HEK293 (cell line): Measurements from ENCODE around the gene PIK3R6.

Experiments
- CTCF ChIA-PET: fragments of 350-600 bp; formaldehyde crosslinking; extraction: SDS; loops from one replicate; lab custom pipeline; 2021; ENCODE audit warnings: antibody characterized with exemption; lab: Yijun Ruan, JAX
- POLR2A ChIA-PET: fragments of 300-600 bp; formaldehyde crosslinking; extraction: SDS; loops from one replicate; lab custom pipeline; 2020; ENCODE audit warnings: antibody characterized with exemption, inconsistent platforms; lab: Yijun Ruan, JAX
- H3K27ac ChIP-seq: fragments of 200-500 bp; sonication (Bioruptor generic); 2 replicates; pipeline ENCODE4 v1.5.1; 2014; ENCODE audit warnings: low read depth, low read length, control low read depth, inconsistent platforms; ENCODE audit errors: extremely low read depth
- H3K36me3 ChIP-seq, 2 experiments: fragments of 200-500 bp in 1 of 2; sonication (Bioruptor generic) in 1 of 2; 1 replicate in 1 of 2; 2 replicates in 1 of 2; pipeline ENCODE4 v1.5.1; 2014 to 2017; ENCODE audit warnings: inconsistent platforms in 2 of 2, low read length in 2 of 2; ENCODE audit not compliant: control insufficient read depth in 2 of 2, insufficient read depth in 1 of 2
- H3K4me1 ChIP-seq: fragments of 200-500 bp; sonication (Bioruptor generic); 2 replicates; pipeline ENCODE4 v1.5.1; 2014; ENCODE audit warnings: mild to moderate bottlenecking, low read length, inconsistent platforms; ENCODE audit not compliant: control insufficient read depth, insufficient read depth
- H3K4me3 ChIP-seq: 2 replicates; pipeline ENCODE4 v1.5.1; 2011; ENCODE audit warnings: low read depth, mild to moderate bottlenecking, control low read depth, low read length, moderate library complexity
- H3K9me3 ChIP-seq: fragments of 200-500 bp; sonication (Bioruptor generic); 2 replicates; pipeline ENCODE4 v1.5.1; 2014; ENCODE audit warnings: low read depth, low read length, inconsistent platforms; ENCODE audit not compliant: control insufficient read depth, insufficient read depth
- YY1 ChIP-seq: fragments of 450-650 bp; formaldehyde crosslinking; IDR thresholded peaks from 2 replicates; pipeline ENCODE4 v1.5.1; 2018; ENCODE audit warnings: missing biosample characterization, missing genetic modification characterization
- ZFHX2 ChIP-seq: fragments of 450-650 bp; formaldehyde crosslinking; conservative IDR thresholded peaks from 2 replicates; pipeline ENCODE4 v1.5.1; 2016; ENCODE audit warnings: missing biosample characterization, missing genetic modification characterization
- ZNF121 ChIP-seq: fragments of 450-650 bp; formaldehyde crosslinking; IDR thresholded peaks from 2 replicates; pipeline ENCODE4 v1.5.1; 2016; ENCODE audit warnings: missing biosample characterization, missing genetic modification characterization
- ZNF510 ChIP-seq: fragments of 450-650 bp; formaldehyde crosslinking; IDR thresholded peaks from 2 replicates; pipeline ENCODE4 v1.5.1; 2018; ENCODE audit warnings: mild to moderate bottlenecking, missing genetic modification characterization, missing biosample characterization; ENCODE audit not compliant: insufficient replicate concordance
- ZNF514 ChIP-seq: fragments of 450-650 bp; formaldehyde crosslinking; IDR thresholded peaks from 2 replicates; pipeline ENCODE4 v1.5.1; 2016; ENCODE audit warnings: missing biosample characterization, missing genetic modification characterization
- ZNF544 ChIP-seq: fragments of 450-650 bp; formaldehyde crosslinking; IDR thresholded peaks from 2 replicates; pipeline ENCODE4 v1.5.0; 2017; ENCODE audit warnings: missing biosample characterization, missing genetic modification characterization
- ZNF560 ChIP-seq: fragments of 450-650 bp; formaldehyde crosslinking; IDR thresholded peaks from 2 replicates; pipeline ENCODE4 v1.5.1; 2017; ENCODE audit warnings: missing biosample characterization, missing genetic modification characterization, borderline replicate concordance
- ZNF585B ChIP-seq: fragments of 450-650 bp; formaldehyde crosslinking; IDR thresholded peaks from 2 replicates; pipeline ENCODE4 v1.5.1; 2016; ENCODE audit warnings: missing biosample characterization, missing genetic modification characterization
- ZNF791 ChIP-seq: fragments of 450-650 bp; formaldehyde crosslinking; IDR thresholded peaks from 2 replicates; pipeline ENCODE4 v1.5.1; 2016; ENCODE audit warnings: missing biosample characterization, missing genetic modification characterization
- ZSCAN16 ChIP-seq: fragments of 450-650 bp; formaldehyde crosslinking; IDR thresholded peaks from 2 replicates; pipeline ENCODE4 v1.5.1; 2016; ENCODE audit warnings: missing biosample characterization, missing genetic modification characterization
- TF ChIP-seq, protein P1 (sequence below): fragments of 450-650 bp; formaldehyde crosslinking; IDR thresholded peaks from 2 replicates; pipeline ENCODE4 v1.5.1; 2016; ENCODE audit warnings: missing biosample characterization, missing genetic modification characterization, borderline replicate concordance
- TF ChIP-seq, protein P2 (sequence below): fragments of 450-650 bp; formaldehyde crosslinking; IDR thresholded peaks from 2 replicates; pipeline ENCODE4 v1.5.1; 2016; ENCODE audit warnings: missing biosample characterization, missing genetic modification characterization
- TF ChIP-seq, protein P3 (sequence below): fragments of 450-650 bp; IDR thresholded peaks from 2 replicates; pipeline ENCODE4 v1.5.1; 2018; ENCODE audit warnings: missing biosample characterization, mild to moderate bottlenecking, missing genetic modification characterization
- TF ChIP-seq, protein P4 (sequence below): fragments of 450-650 bp; formaldehyde crosslinking; optimal IDR thresholded peaks from 2 replicates; pipeline ENCODE3; 2016; ENCODE audit warnings: missing biosample characterization, mild to moderate bottlenecking, missing genetic modification characterization

Gene PIK3R6

DNA sequence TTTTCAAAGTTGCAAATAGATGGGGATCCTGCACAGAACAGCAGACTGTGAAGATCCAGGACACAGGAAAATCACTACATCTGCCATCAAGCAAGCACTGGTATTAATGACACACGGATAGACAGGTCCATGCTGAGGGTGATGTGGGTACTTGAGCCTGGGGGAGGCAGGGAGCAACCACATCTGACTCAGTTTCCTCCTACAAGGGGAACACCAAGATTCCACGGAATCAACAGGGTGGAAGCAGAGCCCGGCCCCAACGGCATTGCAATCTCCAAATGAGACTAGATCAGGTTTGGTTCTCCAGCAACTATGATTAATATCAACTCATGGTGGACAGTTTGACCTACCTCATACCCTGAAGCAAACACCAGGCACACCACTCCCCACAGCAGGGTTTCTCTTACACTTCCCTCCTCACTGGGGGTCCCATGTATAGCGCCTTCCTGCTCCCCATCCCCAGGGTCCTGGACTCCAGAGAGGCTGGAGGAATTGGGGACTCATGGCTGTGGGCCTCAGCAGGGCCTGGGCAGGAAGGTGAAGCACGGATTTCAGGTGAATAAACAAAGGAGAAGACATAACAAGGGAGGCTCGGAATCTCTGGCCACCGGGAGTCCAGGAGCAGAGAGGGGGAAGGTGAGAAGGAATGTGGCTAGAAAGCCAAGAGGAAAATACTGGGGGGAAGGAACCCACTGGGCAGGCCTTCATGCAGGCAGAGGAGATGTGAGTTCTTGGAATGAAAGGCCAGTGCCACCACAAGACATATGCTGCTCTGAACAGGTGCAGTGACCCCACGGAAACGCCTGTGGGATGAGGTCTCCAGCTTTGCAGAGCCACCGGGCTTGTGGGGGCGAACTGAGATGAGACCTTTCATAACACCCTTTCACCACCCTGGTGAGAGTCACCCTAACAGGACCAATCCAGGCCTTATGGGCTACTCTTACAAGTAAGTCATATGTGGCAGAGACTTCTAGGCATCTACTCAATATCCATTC, 29.5 kb upstream of the PIK3R6 start:
- H3K4me1 ChIP-seq = no peaks in the 10 kb centered on the region
- no peaks in the 10 kb centered on the region for H3K36me3 ChIP-seq
- CTCF ChIA-PET = interaction anchor here (1.2 to 2.5 kb wide), 3 partner anchors 26 to 92 kb away, joined by 6 to 11 read pairs (median 11); no protein-coding TSS in a partner anchor
- POLR2A ChIA-PET = no interaction called here
- TF ChIP-seq ZNF585B (tag by site-specific recombination) (no peak), ZNF121 (tag by site-specific recombination) (no peak), YY1 (tag by site-specific recombination) (no peak), ZNF791 (tag by site-specific recombination) (no peak), ZFHX2 (tag by site-specific recombination) (no peak), ZSCAN16 (no peak), ZNF544 (tag by site-specific recombination) (no peak), ZNF510 (tag by site-specific recombination) (no peak), ZNF514 (tag by site-specific recombination) (no peak), ZNF560 (tag by site-specific recombination) (no peak)
- TF ChIP-seq, protein P1, sequence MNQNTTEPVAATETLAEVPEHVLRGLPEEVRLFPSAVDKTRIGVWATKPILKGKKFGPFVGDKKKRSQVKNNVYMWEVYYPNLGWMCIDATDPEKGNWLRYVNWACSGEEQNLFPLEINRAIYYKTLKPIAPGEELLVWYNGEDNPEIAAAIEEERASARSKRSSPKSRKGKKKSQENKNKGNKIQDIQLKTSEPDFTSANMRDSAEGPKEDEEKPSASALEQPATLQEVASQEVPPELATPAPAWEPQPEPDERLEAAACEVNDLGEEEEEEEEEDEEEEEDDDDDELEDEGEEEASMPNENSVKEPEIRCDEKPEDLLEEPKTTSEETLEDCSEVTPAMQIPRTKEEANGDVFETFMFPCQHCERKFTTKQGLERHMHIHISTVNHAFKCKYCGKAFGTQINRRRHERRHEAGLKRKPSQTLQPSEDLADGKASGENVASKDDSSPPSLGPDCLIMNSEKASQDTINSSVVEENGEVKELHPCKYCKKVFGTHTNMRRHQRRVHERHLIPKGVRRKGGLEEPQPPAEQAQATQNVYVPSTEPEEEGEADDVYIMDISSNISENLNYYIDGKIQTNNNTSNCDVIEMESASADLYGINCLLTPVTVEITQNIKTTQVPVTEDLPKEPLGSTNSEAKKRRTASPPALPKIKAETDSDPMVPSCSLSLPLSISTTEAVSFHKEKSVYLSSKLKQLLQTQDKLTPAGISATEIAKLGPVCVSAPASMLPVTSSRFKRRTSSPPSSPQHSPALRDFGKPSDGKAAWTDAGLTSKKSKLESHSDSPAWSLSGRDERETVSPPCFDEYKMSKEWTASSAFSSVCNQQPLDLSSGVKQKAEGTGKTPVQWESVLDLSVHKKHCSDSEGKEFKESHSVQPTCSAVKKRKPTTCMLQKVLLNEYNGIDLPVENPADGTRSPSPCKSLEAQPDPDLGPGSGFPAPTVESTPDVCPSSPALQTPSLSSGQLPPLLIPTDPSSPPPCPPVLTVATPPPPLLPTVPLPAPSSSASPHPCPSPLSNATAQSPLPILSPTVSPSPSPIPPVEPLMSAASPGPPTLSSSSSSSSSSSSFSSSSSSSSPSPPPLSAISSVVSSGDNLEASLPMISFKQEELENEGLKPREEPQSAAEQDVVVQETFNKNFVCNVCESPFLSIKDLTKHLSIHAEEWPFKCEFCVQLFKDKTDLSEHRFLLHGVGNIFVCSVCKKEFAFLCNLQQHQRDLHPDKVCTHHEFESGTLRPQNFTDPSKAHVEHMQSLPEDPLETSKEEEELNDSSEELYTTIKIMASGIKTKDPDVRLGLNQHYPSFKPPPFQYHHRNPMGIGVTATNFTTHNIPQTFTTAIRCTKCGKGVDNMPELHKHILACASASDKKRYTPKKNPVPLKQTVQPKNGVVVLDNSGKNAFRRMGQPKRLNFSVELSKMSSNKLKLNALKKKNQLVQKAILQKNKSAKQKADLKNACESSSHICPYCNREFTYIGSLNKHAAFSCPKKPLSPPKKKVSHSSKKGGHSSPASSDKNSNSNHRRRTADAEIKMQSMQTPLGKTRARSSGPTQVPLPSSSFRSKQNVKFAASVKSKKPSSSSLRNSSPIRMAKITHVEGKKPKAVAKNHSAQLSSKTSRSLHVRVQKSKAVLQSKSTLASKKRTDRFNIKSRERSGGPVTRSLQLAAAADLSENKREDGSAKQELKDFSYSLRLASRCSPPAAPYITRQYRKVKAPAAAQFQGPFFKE = no peak
- TF ChIP-seq, protein P2, sequence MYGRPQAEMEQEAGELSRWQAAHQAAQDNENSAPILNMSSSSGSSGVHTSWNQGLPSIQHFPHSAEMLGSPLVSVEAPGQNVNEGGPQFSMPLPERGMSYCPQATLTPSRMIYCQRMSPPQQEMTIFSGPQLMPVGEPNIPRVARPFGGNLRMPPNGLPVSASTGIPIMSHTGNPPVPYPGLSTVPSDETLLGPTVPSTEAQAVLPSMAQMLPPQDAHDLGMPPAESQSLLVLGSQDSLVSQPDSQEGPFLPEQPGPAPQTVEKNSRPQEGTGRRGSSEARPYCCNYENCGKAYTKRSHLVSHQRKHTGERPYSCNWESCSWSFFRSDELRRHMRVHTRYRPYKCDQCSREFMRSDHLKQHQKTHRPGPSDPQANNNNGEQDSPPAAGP (tag by site-specific recombination) = no peak
- TF ChIP-seq, protein P3, sequence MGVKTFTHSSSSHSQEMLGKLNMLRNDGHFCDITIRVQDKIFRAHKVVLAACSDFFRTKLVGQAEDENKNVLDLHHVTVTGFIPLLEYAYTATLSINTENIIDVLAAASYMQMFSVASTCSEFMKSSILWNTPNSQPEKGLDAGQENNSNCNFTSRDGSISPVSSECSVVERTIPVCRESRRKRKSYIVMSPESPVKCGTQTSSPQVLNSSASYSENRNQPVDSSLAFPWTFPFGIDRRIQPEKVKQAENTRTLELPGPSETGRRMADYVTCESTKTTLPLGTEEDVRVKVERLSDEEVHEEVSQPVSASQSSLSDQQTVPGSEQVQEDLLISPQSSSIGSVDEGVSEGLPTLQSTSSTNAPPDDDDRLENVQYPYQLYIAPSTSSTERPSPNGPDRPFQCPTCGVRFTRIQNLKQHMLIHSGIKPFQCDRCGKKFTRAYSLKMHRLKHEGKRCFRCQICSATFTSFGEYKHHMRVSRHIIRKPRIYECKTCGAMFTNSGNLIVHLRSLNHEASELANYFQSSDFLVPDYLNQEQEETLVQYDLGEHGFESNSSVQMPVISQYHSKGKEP (tag by site-specific recombination) = no peak
- TF ChIP-seq, protein P4, sequence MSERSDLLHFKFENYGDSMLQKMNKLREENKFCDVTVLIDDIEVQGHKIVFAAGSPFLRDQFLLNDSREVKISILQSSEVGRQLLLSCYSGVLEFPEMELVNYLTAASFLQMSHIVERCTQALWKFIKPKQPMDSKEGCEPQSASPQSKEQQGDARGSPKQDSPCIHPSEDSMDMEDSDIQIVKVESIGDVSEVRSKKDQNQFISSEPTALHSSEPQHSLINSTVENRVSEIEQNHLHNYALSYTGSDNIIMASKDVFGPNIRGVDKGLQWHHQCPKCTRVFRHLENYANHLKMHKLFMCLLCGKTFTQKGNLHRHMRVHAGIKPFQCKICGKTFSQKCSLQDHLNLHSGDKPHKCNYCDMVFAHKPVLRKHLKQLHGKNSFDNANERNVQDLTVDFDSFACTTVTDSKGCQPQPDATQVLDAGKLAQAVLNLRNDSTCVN (tag by site-specific recombination) = no peak
- no peaks in the 10 kb centered on the region for H3K9me3 ChIP-seq
- H3K27ac ChIP-seq = no peak overlapping the region
- H3K4me3 ChIP-seq = no peak overlapping the region
